T-helper 1 cell treated with Interleukin-12 subunit alpha and Interleukin-12 subunit beta and Interleukin-4 antibody, amounts not matched to agents 30 μg/mL and 1 μg/mL, for 36 hours (primary cell): ENCODE measurements around the gene CDCP1.
"Not testable (repeated sequence)": the region's sequence is repeated elsewhere in the genome, so short reads cannot be mapped to it uniquely, and the experiment has no call there.

Experiments used
- H3K27ac Mint-ChIP-seq: one replicate; pipeline ENCODE4 v1.8.0; 2021; ENCODE audit warnings: mild to moderate bottlenecking, mixed read lengths
- H3K27me3 Mint-ChIP-seq: one replicate; pipeline ENCODE4 v1.8.0; 2021; ENCODE audit warnings: low read depth, mixed read lengths
- H3K36me3 Mint-ChIP-seq: one replicate; pipeline ENCODE4 v1.8.0; 2021; ENCODE audit warnings: low read depth, mixed read lengths
- H3K4me1 Mint-ChIP-seq: one replicate; pipeline ENCODE4 v1.8.0; 2021; ENCODE audit warnings: low read depth, mixed read lengths
- H3K4me3 Mint-ChIP-seq: one replicate; pipeline ENCODE4 v1.8.0; 2021; ENCODE audit warnings: mild to moderate bottlenecking, moderate library complexity, mixed read lengths
- H3K9me3 Mint-ChIP-seq: one replicate; pipeline ENCODE4 v1.8.0; 2021; ENCODE audit warnings: mixed read lengths

Gene CDCP1

DNA sequence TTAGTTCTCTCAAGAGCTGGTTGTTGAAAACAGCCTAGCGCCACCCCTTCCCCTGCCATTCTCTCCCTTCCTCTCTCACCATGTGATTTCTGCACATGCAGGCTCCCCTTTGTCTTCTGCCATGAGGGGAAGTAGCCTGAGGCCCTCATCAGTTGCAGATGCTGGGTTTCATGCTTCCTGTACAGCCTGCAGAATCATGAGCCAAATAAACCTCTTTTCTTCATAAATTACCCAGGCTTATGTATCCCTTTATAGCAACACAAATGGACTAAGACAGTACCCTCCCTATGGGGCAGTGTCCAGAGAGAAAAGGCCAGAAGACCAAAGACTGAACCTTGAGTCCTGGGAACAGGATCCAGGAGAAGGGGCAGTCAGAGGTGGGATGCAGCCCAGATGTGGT, 65.4 kb downstream of the CDCP1 start:
- Mint-ChIP-seq H3K27me3 (peaks cover 34% of the 10 kb centered on the region), H3K4me3 (no peak overlapping the region), H3K36me3 (peaks cover 2% of the 10 kb centered on the region), H3K4me1 (peaks cover 2% of the 10 kb centered on the region), H3K27ac (no peak overlapping the region), H3K9me3 (peaks cover 5% of the 10 kb centered on the region)

DNA sequence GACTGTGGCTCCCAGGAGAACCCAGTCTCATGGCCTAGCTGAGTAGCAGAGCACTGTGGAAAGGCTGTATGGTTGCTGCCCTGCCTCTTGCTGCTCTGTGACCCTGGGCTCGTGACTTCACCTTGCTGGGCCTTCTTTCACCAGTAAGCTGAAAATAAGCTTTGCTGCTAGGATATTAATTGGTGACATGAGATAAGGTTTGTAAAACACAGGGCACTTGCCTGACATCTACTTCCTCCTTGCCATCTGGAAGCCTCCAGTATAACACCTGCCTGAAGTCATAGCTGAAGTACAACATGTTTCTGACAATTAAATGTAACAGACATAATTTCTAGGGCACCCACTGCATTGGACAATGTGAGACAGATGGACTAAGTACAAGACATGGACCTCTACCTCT, 66.5 kb downstream of the CDCP1 start:
- peaks cover 5% of the 10 kb centered on the region for H3K9me3 Mint-ChIP-seq
- H3K27me3 Mint-ChIP-seq = peaks cover 37% of the 10 kb centered on the region
- no peak overlapping the region for H3K27ac Mint-ChIP-seq
- no peak overlapping the region for H3K4me3 Mint-ChIP-seq
- peaks cover 2% of the 10 kb centered on the region for H3K4me1 Mint-ChIP-seq
- peaks cover 2% of the 10 kb centered on the region for H3K36me3 Mint-ChIP-seq

DNA sequence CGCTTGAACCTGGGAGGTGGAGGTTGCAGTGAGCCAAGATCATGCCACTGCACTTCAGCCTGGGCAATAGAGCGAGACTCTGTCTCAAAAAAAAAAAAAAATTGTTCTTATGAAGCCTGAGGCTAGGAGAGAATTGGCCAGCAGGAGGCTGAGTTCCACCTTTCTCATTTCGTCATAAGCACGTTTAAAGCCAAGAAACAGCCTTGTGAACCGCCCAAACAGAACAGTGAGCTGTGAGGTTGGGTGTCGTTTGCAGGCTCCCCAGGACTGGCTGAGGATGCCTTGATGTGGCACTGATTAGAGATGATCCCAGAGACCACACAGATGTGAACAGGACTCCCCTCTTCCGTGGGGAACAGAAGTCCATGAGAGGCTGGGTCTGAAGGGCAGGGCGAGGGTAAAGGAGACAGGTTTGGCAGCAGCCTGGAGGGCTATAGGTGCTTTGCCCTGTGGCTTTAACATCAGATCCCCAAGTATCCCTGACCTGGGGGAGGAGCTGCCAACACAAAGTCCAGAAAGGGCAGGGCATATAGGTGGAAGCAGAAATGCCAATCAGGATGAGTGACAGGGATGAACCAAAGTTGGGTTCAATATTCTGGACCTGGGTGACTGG, 67.2 kb downstream of the CDCP1 start:
- peaks cover 2% of the 10 kb centered on the region for H3K36me3 Mint-ChIP-seq
- H3K4me3 Mint-ChIP-seq = no peak overlapping the region
- peaks cover 2% of the 10 kb centered on the region for H3K4me1 Mint-ChIP-seq
- no peak overlapping the region for H3K27ac Mint-ChIP-seq
- H3K27me3 Mint-ChIP-seq = peaks cover 40% of the 10 kb centered on the region
- peaks cover 5% of the 10 kb centered on the region for H3K9me3 Mint-ChIP-seq

DNA sequence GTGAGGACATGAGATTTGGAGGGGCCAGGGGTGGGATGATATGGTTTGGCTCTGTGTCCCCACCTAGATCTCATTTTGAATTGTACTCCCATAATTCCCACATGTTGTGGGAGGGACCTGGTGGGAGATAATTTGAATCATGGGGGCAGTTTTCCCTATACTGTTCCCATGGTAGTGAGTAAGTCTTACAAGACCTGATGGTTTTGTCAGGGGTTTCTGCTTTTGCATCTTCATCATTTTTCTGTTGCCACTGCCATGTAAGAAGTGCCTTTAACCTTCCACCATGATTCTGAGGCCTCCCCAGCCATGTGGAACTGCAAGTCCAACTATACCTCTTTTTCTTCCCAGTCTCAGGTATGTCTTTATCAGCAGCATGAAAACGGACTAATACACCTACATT, 67.9 kb downstream of the CDCP1 start:
- H3K36me3 Mint-ChIP-seq, H3K4me3 Mint-ChIP-seq, H3K9me3 Mint-ChIP-seq, H3K27ac Mint-ChIP-seq, H3K4me1 Mint-ChIP-seq: not testable (repeated sequence)
- peaks cover 36% of the 10 kb centered on the region for H3K27me3 Mint-ChIP-seq

DNA sequence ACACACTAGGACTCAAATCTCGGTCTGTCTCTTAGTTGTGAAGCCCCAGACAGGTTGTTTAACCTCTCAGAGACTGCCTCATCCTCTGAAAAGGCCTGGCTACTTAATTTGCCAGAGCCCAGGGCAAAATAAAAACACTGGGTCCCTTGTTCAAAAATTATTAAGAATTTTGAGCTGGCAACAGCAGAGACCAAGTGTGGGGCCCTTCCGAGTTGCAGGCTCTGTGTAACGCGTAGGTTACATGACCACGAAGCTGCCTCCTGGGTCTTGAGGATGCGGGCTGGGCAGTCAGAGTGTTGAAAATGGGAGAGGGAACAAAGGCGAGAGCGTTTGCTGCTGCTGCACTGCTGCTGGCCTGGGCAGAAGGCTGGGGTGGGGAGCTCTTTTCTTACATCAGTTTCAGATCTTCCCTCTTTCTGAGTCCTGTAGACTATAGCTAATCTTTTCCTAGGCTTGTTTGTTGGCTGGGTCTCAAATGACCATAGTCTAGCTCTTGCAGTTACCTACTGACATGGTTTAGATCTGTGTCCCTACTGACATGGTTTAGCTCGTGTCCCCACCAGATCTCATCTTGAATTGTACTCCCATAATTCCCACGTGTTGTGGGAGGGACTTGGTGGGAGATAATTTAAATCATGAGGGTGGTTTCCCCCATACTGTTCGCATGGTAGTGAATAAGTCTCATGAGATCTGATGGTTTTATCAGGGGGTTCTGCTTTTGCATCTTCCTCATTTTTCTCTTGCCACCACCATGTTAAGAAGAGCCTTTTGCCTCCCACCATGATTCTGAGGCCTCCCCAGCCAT, 70.2 kb downstream of the CDCP1 start:
- no peak overlapping the region for H3K4me3 Mint-ChIP-seq
- H3K9me3 Mint-ChIP-seq = peaks cover 5% of the 10 kb centered on the region
- H3K27ac Mint-ChIP-seq = no peak overlapping the region
- peaks cover 34% of the 10 kb centered on the region for H3K27me3 Mint-ChIP-seq
- peaks cover 2% of the 10 kb centered on the region for H3K36me3 Mint-ChIP-seq
- H3K4me1 Mint-ChIP-seq = peaks cover 2% of the 10 kb centered on the region

DNA sequence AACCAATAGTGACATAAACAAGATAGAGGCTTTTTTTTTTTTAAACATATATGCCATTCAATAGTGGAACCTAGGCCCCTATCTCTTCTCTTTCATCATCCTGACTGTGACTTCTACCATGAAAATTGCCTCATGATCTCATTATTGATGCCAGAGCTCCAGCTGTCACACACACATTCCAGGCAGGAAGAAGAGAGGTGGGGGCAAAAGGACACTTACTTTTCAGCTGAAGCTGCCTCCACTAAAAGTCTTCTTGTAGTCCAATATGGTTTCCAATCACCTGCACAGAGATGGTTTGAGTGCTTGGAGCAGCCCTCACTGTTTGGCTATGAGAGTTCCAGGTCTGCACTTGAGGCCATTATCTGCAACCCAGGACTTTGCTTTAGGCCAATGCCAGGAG, 75.1 kb downstream of the CDCP1 start:
- Mint-ChIP-seq H3K4me1 (peaks cover 3% of the 10 kb centered on the region), H3K9me3 (no peaks in the 10 kb centered on the region), H3K36me3 (no peaks in the 10 kb centered on the region), H3K4me3 (no peak overlapping the region), H3K27me3 (peaks cover 24% of the 10 kb centered on the region), H3K27ac (no peak overlapping the region)

DNA sequence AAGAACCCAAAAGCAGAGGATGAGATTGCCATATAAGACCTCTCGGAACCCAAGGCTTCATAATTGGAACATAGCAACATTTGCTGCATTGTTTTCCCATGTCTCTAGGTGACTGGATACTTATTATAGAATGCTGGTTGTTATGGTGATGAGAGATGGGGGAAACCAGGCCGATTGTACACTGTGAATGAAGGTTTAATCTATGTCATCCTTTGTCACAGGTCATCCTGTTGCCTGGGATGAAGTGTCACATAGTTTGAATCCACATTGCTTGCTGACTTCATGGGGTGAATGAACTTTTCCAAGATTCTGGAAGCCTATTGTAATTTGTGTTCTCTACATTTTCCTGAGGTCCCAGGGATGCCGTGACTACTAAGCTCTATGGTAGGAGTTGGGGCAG, 78.2 kb downstream of the CDCP1 start:
- H3K4me3 Mint-ChIP-seq = no peak overlapping the region
- peaks cover 18% of the 10 kb centered on the region for H3K4me1 Mint-ChIP-seq
- H3K36me3 Mint-ChIP-seq = no peaks in the 10 kb centered on the region
- H3K27ac Mint-ChIP-seq = no peak overlapping the region
- H3K9me3 Mint-ChIP-seq = no peaks in the 10 kb centered on the region
- H3K27me3 Mint-ChIP-seq = peaks cover 10% of the 10 kb centered on the region

DNA sequence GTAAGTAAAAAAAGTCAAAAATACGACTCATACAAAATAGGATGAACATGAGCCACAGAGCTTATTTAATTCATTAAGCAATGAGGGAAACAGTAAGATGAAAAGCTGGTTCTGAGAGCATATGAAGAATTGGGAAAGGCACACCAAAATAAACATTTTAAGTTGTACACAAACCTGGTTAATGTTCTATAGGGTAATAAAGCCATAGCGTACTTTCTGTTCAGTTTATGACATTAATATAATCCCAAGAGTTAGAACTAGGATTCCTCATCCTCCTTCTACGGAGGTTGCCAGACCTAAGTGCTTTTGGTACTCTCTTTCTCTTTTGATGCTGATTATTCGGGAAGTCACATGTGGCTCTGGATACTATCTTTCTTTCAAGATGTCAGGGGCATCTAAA, 78.7 kb downstream of the CDCP1 start:
- H3K27ac Mint-ChIP-seq = no peak overlapping the region
- H3K36me3 Mint-ChIP-seq = no peaks in the 10 kb centered on the region
- peaks cover 10% of the 10 kb centered on the region for H3K27me3 Mint-ChIP-seq
- no peaks in the 10 kb centered on the region for H3K9me3 Mint-ChIP-seq
- H3K4me3 Mint-ChIP-seq = no peak overlapping the region
- peaks cover 18% of the 10 kb centered on the region for H3K4me1 Mint-ChIP-seq

DNA sequence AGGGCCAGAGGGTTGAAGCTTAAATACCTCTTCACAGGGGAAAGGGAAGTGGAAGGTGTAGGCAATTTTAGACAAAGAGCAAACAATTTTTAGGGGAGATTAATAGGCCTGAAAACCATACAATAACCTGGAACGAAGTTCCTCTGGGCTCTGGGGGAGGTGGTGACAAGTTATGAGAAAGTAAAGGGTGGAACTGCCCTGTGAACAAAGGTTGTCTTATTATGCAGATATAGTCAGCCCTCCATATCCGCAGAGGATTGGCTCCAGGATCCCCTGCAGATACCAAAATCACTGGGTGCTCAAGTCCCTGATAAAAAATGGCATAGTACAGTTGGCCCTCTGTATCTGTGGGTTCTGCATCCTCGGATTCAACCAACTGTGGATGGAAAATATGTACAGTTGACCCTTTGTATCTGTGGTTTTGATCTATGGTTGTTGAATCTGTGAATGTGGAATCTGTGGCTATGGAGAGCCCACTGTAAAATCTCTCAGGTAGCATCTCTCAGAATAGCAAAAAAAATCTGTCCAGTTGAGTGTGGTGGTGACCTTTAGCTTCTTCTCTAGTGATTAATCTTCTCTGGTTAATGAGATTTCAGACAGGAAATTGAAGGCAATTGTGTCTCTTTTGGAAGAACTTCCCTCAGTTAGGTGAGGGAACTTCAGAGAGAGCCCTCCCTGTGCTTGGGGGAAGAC, 79.9 kb downstream of the CDCP1 start:
- Mint-ChIP-seq H3K9me3 (no peaks in the 10 kb centered on the region), H3K4me1 (peaks cover 21% of the 10 kb centered on the region), H3K4me3 (no peak overlapping the region), H3K27ac (no peak overlapping the region), H3K27me3 (peaks cover 10% of the 10 kb centered on the region), H3K36me3 (no peaks in the 10 kb centered on the region)

DNA sequence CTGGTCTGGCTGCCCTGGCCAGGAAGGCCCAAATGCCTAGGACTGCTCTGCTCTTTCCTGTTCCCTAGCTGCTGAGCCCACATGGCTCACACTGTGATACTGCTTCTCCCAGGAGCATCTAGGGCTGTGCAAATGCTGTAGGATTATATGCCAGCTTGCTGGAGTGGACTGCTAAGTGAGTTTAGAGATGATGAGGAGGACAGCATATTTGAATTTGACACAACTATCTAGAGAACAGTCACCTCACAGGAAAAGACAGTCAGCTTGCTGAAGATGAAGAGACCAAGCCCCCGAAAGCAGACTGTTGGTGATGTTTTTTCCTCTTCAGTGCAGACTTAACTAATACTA, 80.8 kb downstream of the CDCP1 start:
- Mint-ChIP-seq H3K4me1 (peaks cover 21% of the 10 kb centered on the region), H3K27me3 (peaks cover 10% of the 10 kb centered on the region), H3K4me3 (no peak overlapping the region), H3K9me3 (no peaks in the 10 kb centered on the region), H3K36me3 (no peaks in the 10 kb centered on the region), H3K27ac (no peak overlapping the region)

DNA sequence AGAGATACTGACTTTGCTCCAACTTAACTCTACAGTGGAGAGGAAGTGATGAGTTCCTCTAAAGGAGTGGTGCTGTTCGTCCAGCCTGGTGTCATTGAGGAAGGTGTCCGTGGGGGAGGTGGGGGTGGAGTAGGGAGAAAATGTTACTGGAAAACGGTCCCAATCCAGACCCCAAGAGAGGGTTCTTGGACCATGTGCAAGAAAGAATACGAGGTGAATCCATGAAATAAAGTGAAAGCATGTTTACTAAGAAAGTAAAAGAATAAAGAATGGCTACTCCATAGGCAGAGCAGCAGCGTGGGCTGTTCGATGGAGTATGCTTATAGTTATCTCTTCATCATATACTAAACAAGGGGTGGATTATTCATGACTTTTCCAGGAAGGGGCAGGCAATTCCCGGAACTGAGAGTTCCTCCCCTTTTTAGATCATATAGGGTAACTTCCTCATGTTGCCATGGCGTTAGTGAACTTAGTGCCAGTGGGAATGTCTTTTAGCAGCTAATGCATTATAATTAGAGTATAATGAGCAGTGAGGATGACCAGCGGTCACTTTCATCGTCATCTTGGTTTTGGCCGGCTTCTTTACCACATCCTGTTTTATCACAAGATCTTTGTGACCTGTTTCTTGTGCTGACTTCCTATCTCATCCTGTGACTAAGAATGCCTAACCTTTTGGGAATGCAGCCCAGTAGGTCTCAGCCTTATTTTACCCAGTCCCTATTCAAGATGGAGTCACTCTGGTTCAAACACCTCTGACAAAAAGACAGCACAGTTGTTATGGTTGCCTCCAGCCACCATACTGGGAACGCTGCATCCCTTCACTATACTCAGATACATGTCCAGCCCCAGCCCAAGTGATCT, 81.4 kb downstream of the CDCP1 start:
- no peaks in the 10 kb centered on the region for H3K9me3 Mint-ChIP-seq
- H3K27me3 Mint-ChIP-seq = peaks cover 10% of the 10 kb centered on the region
- H3K4me1 Mint-ChIP-seq = peaks cover 21% of the 10 kb centered on the region
- no peaks in the 10 kb centered on the region for H3K36me3 Mint-ChIP-seq
- H3K27ac Mint-ChIP-seq = peak overlapping the region; percentile 42
- H3K4me3 Mint-ChIP-seq = peak overlapping the region; percentile 29

DNA sequence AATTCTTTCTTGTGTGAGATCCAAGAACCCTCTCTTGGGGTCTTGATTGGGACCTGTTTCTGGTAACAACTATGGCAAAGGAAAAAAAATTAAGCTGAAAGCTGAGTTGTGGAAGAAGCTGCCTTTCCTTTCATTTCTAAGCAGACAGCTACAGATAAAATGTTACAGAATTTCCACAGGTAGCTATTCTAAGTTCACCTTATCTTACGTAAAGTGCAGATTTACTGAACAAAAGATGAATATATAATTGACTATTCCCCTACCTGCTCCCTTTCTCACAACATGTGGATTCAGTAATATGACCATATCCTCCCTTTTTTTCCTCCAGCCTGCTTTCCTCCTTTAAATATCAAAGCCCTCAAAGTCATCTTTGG, 83.5 kb downstream of the CDCP1 start:
- Mint-ChIP-seq H3K27me3 (peaks cover 11% of the 10 kb centered on the region), H3K9me3 (no peaks in the 10 kb centered on the region), H3K4me1 (peaks cover 24% of the 10 kb centered on the region), H3K36me3 (no peaks in the 10 kb centered on the region), H3K4me3 (no peak overlapping the region), H3K27ac (no peak overlapping the region)

DNA sequence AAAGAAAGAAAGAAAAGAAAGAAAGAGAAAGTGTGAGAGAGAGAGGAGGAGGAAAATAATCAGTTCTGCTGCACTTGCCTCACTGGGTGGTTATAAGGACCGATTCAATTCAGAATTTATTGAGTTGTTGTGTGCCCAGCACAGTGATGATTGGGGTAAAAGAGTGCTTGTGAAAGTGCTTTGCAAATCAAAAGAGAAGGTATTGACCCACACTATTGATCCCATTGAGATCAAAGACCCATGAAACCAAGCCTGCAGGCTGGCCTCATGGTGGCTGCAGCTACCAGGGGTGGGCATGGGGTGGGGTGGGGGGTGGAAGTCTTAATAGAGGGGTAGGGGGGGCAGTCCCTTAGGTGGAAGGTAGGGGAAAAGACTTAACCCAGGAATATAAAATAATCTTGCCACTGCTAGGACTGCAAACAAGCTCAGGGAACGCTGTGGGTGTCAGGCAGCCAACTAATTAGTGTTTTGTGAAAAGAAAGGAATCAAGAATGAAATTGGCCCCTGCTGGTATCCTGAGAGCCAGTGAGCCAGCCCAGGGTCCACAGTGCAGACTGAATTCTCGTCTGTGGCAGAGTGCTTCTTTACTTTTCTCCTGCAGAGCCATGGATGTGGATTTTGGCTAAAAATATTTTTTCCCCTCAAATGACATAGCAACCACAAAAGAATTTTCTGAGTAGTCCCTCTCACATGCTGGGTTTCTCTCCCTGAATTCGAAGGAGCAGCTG, 85.8 kb downstream of the CDCP1 start:
- no peak overlapping the region for H3K27ac Mint-ChIP-seq
- H3K36me3 Mint-ChIP-seq = no peaks in the 10 kb centered on the region
- H3K27me3 Mint-ChIP-seq = peaks cover 13% of the 10 kb centered on the region
- no peak overlapping the region for H3K4me3 Mint-ChIP-seq
- no peaks in the 10 kb centered on the region for H3K9me3 Mint-ChIP-seq
- H3K4me1 Mint-ChIP-seq = peaks cover 18% of the 10 kb centered on the region

DNA sequence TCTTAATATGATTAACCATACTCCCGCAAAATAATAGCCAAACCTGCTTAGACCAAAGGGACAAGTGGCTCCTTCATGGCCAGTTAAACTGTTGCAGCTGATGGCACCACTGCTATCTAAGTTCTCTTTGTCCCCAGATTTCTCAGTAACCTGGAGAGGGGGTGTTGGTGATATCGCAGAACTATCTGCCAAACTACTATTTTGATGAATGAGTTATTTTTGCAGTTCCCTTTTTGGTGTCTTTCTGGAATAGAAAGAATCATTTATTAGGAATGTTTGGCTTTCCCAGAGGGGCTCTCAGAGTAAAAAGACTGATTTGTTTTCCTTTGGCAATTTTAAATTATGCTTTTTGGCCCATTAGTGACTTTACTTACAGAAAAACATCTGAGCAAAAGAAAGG, 87.0 kb downstream of the CDCP1 start:
- H3K27ac Mint-ChIP-seq = no peak overlapping the region
- H3K4me1 Mint-ChIP-seq = peaks cover 15% of the 10 kb centered on the region
- H3K9me3 Mint-ChIP-seq = no peaks in the 10 kb centered on the region
- no peaks in the 10 kb centered on the region for H3K36me3 Mint-ChIP-seq
- no peak overlapping the region for H3K4me3 Mint-ChIP-seq
- peaks cover 13% of the 10 kb centered on the region for H3K27me3 Mint-ChIP-seq
